IPS DF 19.7 (cell line): ENCODE measurements around the gene IL18BP.

Experiments
- DNase-seq: peaks from one replicate; pipeline ENCODE4 v3.0.0-alpha.2; 2013; ENCODE audit warnings: low read depth, low spot score

The IL18BP gene

DNA sequence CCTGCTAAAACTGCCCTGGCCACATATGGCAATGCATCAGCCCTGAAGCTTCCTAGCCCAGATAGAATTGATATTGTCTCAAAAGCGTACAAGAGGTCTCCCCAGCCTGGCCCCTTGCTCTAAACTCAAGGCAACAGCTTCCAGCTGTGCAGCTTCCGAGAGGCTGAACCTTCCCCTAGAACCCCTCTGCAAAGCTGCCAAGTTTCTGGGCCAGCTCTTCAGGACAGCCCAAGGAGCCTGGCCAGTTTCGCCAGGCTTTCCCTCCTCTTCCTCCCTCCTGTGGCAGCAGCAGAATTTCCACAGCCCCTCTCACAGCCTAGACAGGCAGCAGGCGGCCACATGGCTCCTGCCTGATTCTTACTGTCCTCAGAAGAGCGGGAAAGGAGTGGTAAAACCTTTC lies 47.1 kb downstream of the IL18BP start:
- no peak for DNase-seq

DNA sequence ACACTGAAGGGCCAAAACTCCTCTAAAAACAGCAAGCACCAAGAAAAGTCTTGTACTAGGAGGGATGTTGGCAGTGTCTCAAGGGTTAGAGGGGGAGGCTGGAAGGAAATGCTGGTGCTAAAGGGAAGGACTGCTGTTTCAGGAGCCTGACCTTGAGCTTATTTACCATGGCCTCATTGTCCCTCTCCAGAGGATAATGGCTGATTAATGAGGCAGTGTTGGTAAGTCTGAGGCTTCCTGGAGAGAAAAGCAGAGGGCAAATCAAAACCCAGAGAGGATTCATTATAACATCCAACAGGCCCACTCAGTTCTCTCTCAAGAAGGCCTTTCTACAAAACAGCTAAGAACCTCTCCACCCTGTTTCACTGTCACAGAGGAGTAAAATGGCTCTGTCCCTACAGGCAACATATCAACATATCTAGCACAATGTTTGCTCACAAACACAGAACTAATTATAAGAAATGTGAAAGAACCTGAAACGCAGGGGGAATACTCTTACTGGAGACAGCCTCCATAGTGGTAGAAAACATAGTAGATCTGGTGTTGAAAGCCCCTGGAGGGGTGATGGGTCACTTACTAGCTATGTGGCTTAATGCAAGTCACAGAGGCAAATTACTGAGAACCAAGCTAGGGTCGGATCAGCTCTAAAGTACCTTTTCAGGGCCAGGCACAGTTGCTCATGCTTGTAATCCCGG lies 50.2 kb downstream of the IL18BP start:
- no peak for DNase-seq
